HEK293 (cell line): Measurements from ENCODE around the gene MRC2.
"Not testable (repeated sequence)": the region's sequence is repeated elsewhere in the genome, so short reads cannot be mapped to it uniquely, and the experiment has no call there.

Experiments used
- CTCF ChIA-PET: fragments of 350-600 bp; formaldehyde crosslinking; extraction: SDS; loops from one replicate; lab custom pipeline; 2021; ENCODE audit warnings: antibody characterized with exemption; lab: Yijun Ruan, JAX
- POLR2A ChIA-PET: fragments of 300-600 bp; formaldehyde crosslinking; extraction: SDS; loops from one replicate; lab custom pipeline; 2020; ENCODE audit warnings: antibody characterized with exemption, inconsistent platforms; lab: Yijun Ruan, JAX
- H3K27ac ChIP-seq: fragments of 200-500 bp; sonication (Bioruptor generic); 2 replicates; pipeline ENCODE4 v1.5.1; 2014; ENCODE audit warnings: low read depth, low read length, control low read depth, inconsistent platforms; ENCODE audit errors: extremely low read depth
- H3K36me3 ChIP-seq, 2 experiments: fragments of 200-500 bp in 1 of 2; sonication (Bioruptor generic) in 1 of 2; 1 replicate in 1 of 2; 2 replicates in 1 of 2; pipeline ENCODE4 v1.5.1; 2014 to 2017; ENCODE audit warnings: inconsistent platforms in 2 of 2, low read length in 2 of 2; ENCODE audit not compliant: control insufficient read depth in 2 of 2, insufficient read depth in 1 of 2
- H3K4me1 ChIP-seq: fragments of 200-500 bp; sonication (Bioruptor generic); 2 replicates; pipeline ENCODE4 v1.5.1; 2014; ENCODE audit warnings: mild to moderate bottlenecking, low read length, inconsistent platforms; ENCODE audit not compliant: control insufficient read depth, insufficient read depth
- H3K4me3 ChIP-seq: 2 replicates; pipeline ENCODE4 v1.5.1; 2011; ENCODE audit warnings: low read depth, mild to moderate bottlenecking, control low read depth, low read length, moderate library complexity
- H3K9me3 ChIP-seq: fragments of 200-500 bp; sonication (Bioruptor generic); 2 replicates; pipeline ENCODE4 v1.5.1; 2014; ENCODE audit warnings: low read depth, low read length, inconsistent platforms; ENCODE audit not compliant: control insufficient read depth, insufficient read depth
- EGR2 ChIP-seq: fragments of 450-650 bp; formaldehyde crosslinking; IDR thresholded peaks from 2 replicates; pipeline ENCODE4 v1.5.1; 2016; ENCODE audit warnings: low read depth, missing biosample characterization, missing genetic modification characterization
- GFI1B ChIP-seq: fragments of 450-650 bp; formaldehyde crosslinking; IDR thresholded peaks from 2 replicates; pipeline ENCODE4 v1.5.1; 2016; ENCODE audit warnings: missing biosample characterization, missing genetic modification characterization
- PRDM10 ChIP-seq: fragments of 450-650 bp; formaldehyde crosslinking; IDR thresholded peaks from 2 replicates; pipeline ENCODE4 v1.5.1; 2016; ENCODE audit warnings: missing biosample characterization, missing genetic modification characterization
- ZIC2 ChIP-seq: fragments of 450-650 bp; formaldehyde crosslinking; IDR thresholded peaks from 2 replicates; pipeline ENCODE4 v1.5.1; 2016; ENCODE audit warnings: missing biosample characterization, missing genetic modification characterization
- ZNF132 ChIP-seq: fragments of 450-650 bp; formaldehyde crosslinking; IDR thresholded peaks from 2 replicates; pipeline ENCODE4 v1.5.1; 2017; ENCODE audit warnings: missing biosample characterization, missing genetic modification characterization, borderline replicate concordance
- ZNF324 ChIP-seq: fragments of 450-650 bp; formaldehyde crosslinking; IDR thresholded peaks from 2 replicates; pipeline ENCODE4 v1.5.1; 2016; ENCODE audit warnings: missing biosample characterization, missing genetic modification characterization
- ZNF350 ChIP-seq: fragments of 450-650 bp; formaldehyde crosslinking; IDR thresholded peaks from 2 replicates; pipeline ENCODE4 v1.5.0; 2017; ENCODE audit warnings: missing biosample characterization, mild to moderate bottlenecking, missing genetic modification characterization
- ZNF354C ChIP-seq: fragments of 450-650 bp; formaldehyde crosslinking; IDR thresholded peaks from 2 replicates; pipeline ENCODE4 v1.5.1; 2016; ENCODE audit warnings: missing biosample characterization, missing genetic modification characterization, low read depth, borderline replicate concordance
- ZNF433 ChIP-seq: fragments of 450-650 bp; formaldehyde crosslinking; IDR thresholded peaks from 2 replicates; pipeline ENCODE4 v1.5.1; 2016; ENCODE audit warnings: missing biosample characterization, missing genetic modification characterization, low read depth
- ZNF514 ChIP-seq: fragments of 450-650 bp; formaldehyde crosslinking; IDR thresholded peaks from 2 replicates; pipeline ENCODE4 v1.5.1; 2016; ENCODE audit warnings: missing biosample characterization, missing genetic modification characterization
- ZNF548 ChIP-seq: fragments of 450-650 bp; formaldehyde crosslinking; IDR thresholded peaks from 2 replicates; pipeline ENCODE4 v1.5.1; 2016; ENCODE audit warnings: missing biosample characterization, missing genetic modification characterization
- ZNF596 ChIP-seq: fragments of 450-650 bp; IDR thresholded peaks from 2 replicates; pipeline ENCODE4 v1.5.0; 2018; ENCODE audit warnings: missing biosample characterization, mild to moderate bottlenecking, missing genetic modification characterization, moderate library complexity
- ZNF626 ChIP-seq: fragments of 450-650 bp; sonication (Bioruptor Pico); formaldehyde crosslinking; IDR thresholded peaks from 2 replicates; pipeline ENCODE4 v1.5.1; 2018; ENCODE audit warnings: missing biosample characterization, missing genetic modification characterization, inconsistent platforms
- ZNF704 ChIP-seq: fragments of 450-650 bp; formaldehyde crosslinking; IDR thresholded peaks from 2 replicates; pipeline ENCODE4 v1.5.1; 2016; ENCODE audit warnings: missing biosample characterization, missing genetic modification characterization
- TF ChIP-seq, protein P1 (sequence below): fragments of 450-650 bp; IDR thresholded peaks from 2 replicates; pipeline ENCODE4 v1.5.1; 2018; ENCODE audit warnings: missing biosample characterization, mild to moderate bottlenecking, missing genetic modification characterization
- TF ChIP-seq, protein P2 (sequence below): fragments of 450-650 bp; formaldehyde crosslinking; IDR thresholded peaks from 2 replicates; pipeline ENCODE4 v1.5.1; 2016; ENCODE audit warnings: missing biosample characterization, missing genetic modification characterization

MRC2 gene

GRCh38 chr17:62591333-62591732, 36.1 kb upstream of the MRC2 start:
- no peak overlapping the region for H3K4me3 ChIP-seq
- CTCF ChIA-PET: interaction anchor here (0.6 to 1.0 kb wide), 2 partner anchors 10 to 27 kb away, joined by 3 read pairs; no protein-coding TSS in a partner anchor
- POLR2A ChIA-PET: interaction anchor here (0.7 kb wide), 1 partner anchor 91 kb away, joined by 3 read pairs; no protein-coding TSS in a partner anchor
- peaks cover 42 to 68% of the 10 kb centered on the region in 2 experiments for H3K36me3 ChIP-seq
- H3K27ac ChIP-seq: no peak overlapping the region
- no peaks in the 10 kb centered on the region for H3K9me3 ChIP-seq
- no peaks in the 10 kb centered on the region for H3K4me1 ChIP-seq
- TF ChIP-seq GFI1B: no peak
- no peak for TF ChIP-seq ZNF514
- TF ChIP-seq ZNF324: no peak
- TF ChIP-seq, protein P1, sequence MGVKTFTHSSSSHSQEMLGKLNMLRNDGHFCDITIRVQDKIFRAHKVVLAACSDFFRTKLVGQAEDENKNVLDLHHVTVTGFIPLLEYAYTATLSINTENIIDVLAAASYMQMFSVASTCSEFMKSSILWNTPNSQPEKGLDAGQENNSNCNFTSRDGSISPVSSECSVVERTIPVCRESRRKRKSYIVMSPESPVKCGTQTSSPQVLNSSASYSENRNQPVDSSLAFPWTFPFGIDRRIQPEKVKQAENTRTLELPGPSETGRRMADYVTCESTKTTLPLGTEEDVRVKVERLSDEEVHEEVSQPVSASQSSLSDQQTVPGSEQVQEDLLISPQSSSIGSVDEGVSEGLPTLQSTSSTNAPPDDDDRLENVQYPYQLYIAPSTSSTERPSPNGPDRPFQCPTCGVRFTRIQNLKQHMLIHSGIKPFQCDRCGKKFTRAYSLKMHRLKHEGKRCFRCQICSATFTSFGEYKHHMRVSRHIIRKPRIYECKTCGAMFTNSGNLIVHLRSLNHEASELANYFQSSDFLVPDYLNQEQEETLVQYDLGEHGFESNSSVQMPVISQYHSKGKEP (tag by site-specific recombination): no peak
- no peak for TF ChIP-seq EGR2
- no peak for TF ChIP-seq ZNF596 (tag by site-specific recombination)
- TF ChIP-seq ZNF433 (tag by site-specific recombination): no peak
- TF ChIP-seq ZNF132 (tag by site-specific recombination): no peak
- TF ChIP-seq ZNF350 (tag by site-specific recombination): no peak
- TF ChIP-seq ZNF548 (tag by site-specific recombination): no peak
- no peak for TF ChIP-seq ZNF354C (tag by site-specific recombination)
- no peak for TF ChIP-seq ZNF626 (tag by site-specific recombination)
- no peak for TF ChIP-seq ZNF704 (tag by site-specific recombination)

GRCh38 chr17:62591822-62592221, 35.6 kb upstream of the MRC2 start:
- not testable (repeated sequence) for H3K27ac ChIP-seq, H3K9me3 ChIP-seq, H3K4me3 ChIP-seq, H3K4me1 ChIP-seq
- ChIA-PET CTCF (interaction anchor here (0.6 to 1.0 kb wide), 2 partner anchors 10 to 27 kb away, joined by 3 read pairs; no protein-coding TSS in a partner anchor), POLR2A (interaction anchor here (0.7 kb wide), 1 partner anchor 90 kb away, joined by 3 read pairs; no protein-coding TSS in a partner anchor)
- H3K36me3 ChIP-seq: peaks cover 42 to 69% of the 10 kb centered on the region in 2 experiments

GRCh38 chr17:62592341-62593099, 35.0 kb upstream of the MRC2 start:
- Histone ChIP-seq H3K36me3 (peaks cover 42 to 69% of the 10 kb centered on the region in 2 experiments), H3K4me1 (no peaks in the 10 kb centered on the region), H3K27ac (no peak overlapping the region), H3K9me3 (no peaks in the 10 kb centered on the region), H3K4me3 (no peak overlapping the region)
- TF ChIP-seq ZIC2 (tag by site-specific recombination) (peak; percentile 76), PRDM10 (tag by site-specific recombination) (0 out of 2 replicates have a peak, but pooled peaks have one; percentile 11)
- TF ChIP-seq, protein P2, sequence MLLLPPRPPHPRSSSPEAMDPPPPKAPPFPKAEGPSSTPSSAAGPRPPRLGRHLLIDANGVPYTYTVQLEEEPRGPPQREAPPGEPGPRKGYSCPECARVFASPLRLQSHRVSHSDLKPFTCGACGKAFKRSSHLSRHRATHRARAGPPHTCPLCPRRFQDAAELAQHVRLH (tag by site-specific recombination): no peak
- ChIA-PET CTCF (interaction anchor here (0.5 to 1.5 kb wide), 6 partner anchors 40 to 1146 kb away, joined by 3 to 4 read pairs (median 4); no protein-coding TSS in a partner anchor), POLR2A (no interaction called here)
